Measurements from ENCODE around the gene EIF4E2. TPM values are rescaled to one million over a fixed set of nuclear protein-coding genes. Genes with fewer than 3 reads are reported as not detected.
"Not testable (repeated sequence)": the region's sequence is repeated elsewhere in the genome, so short reads cannot be mapped to it uniquely, and the experiment has no call there.

Gene EIF4E2
- total RNA-seq, 1 donor from 2014 or later, result 79.3 TPM

GRCh38 chr2:232521959-232522622 lies 28.4 kb upstream of the EIF4E2 start:
- intact Hi-C loops (cut with micrococcal nuclease), result loop anchor here (5.0 to 10.0 kb wide), 2 partner anchors 80 to 617 kb away; no protein-coding TSS in a partner anchor

- intact Hi-C loops (cut with micrococcal nuclease), result loop anchor here (5.0 to 10.0 kb wide), 2 partner anchors 81 to 618 kb away; no protein-coding TSS in a partner anchor
Observed at GRCh38 chr2:232522623-232523401, 27.7 kb upstream of the EIF4E2 start.

DNA sequence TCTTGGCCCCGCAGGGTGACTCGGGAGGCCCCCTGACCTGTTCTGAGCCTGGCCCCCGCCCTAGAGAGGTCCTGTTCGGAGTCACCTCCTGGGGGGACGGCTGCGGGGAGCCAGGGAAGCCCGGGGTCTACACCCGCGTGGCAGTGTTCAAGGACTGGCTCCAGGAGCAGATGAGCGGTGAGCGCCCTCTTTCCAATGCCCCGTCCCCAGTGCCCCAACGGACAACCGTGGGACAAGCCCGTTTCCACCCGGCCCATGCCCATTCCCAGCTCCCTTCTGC lies 27.1 kb upstream of the EIF4E2 start:
- intact Hi-C loops (cut with micrococcal nuclease), result loop anchor here (5.0 to 10.0 kb wide), 2 partner anchors 81 to 619 kb away; no protein-coding TSS in a partner anchor

DNA sequence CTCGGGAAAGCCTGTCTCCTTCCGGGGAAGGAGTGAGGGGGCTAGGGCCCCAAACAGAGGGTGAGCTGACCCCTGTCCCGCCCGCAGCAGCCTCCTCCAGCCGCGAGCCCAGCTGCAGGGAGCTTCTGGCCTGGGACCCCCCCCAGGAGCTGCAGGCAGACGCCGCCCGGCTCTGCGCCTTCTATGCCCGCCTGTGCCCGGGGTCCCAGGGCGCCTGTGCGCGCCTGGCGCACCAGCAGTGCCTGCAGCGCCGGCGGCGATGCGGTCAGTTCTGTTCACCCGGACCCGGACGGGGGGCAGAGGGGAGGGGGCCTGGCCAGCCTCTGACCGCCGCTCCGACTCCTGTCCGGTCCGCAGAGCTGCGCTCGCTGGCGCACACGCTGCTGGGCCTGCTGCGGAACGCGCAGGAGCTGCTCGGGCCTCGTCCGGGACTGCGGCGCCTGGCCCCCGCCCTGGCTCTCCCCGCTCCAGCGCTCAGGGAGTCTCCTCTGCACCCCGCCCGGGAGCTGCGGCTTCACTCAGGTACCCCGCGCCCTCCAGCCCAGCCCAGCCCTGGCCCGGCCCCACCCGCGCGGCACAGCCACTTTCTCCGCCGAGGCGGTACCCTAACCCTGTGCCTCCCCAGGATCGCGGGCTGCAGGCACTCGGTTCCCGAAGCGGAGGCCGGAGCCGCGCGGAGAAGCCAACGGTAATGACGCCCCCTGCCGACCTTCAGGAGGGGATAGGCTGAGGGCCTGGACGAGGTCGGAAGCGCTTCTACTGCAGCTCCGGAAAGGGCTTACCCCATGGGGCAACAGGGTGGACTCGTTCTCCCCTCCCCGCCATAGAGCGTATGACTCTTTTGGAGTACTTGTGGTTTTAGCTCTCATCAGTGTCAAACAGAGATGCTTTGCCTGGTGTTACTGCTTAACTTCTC lies 26.5 kb upstream of the EIF4E2 start:
- intact Hi-C loops (cut with micrococcal nuclease), result loop anchor here (5.0 to 10.0 kb wide), 2 partner anchors 82 to 619 kb away; no protein-coding TSS in a partner anchor

GRCh38 chr2:232524771-232525170 lies 25.7 kb upstream of the EIF4E2 start:
- intact Hi-C loops (cut with micrococcal nuclease), result loop anchor here (5.0 to 10.0 kb wide), 2 partner anchors 82 to 620 kb away; no protein-coding TSS in a partner anchor

DNA sequence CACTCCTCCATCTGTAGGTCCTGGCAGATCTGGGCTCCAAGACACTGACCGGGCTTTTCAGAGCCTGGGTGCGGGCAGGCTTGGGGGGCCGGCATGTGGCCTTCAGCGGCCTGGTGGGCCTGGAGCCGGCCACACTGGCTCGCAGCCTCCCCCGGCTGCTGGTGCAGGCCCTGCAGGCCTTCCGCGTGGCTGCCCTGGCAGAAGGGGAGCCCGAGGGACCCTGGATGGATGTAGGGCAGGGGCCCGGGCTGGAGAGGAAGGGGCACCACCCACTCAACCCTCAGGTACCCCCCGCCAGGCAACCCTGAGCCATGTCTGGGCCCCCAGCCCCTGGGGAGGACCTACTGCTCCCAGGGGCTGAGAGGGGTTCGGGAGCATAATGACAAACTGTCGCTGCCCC lies 25.3 kb upstream of the EIF4E2 start:
- intact Hi-C loops (cut with micrococcal nuclease), result loop anchor here (10.0 kb wide), 1 partner anchor 620 kb away; no protein-coding TSS in a partner anchor

- intact Hi-C loops (cut with micrococcal nuclease), result loop anchor here (10.0 kb wide), 1 partner anchor 621 kb away; no protein-coding TSS in a partner anchor
Observed at GRCh38 chr2:232525791-232526371, 24.6 kb upstream of the EIF4E2 start, which contains the start of gene CHRND. TSS of gene CHRND (plus strand) at chr2:232526160. CDS start at chr2:232526216, 56 bp downstream.

GRCh38 chr2:232526372-232526941 lies 24.0 kb upstream of the EIF4E2 start:
- intact Hi-C loops (cut with micrococcal nuclease), result loop anchor here (10.0 kb wide), 1 partner anchor 622 kb away; no protein-coding TSS in a partner anchor

DNA sequence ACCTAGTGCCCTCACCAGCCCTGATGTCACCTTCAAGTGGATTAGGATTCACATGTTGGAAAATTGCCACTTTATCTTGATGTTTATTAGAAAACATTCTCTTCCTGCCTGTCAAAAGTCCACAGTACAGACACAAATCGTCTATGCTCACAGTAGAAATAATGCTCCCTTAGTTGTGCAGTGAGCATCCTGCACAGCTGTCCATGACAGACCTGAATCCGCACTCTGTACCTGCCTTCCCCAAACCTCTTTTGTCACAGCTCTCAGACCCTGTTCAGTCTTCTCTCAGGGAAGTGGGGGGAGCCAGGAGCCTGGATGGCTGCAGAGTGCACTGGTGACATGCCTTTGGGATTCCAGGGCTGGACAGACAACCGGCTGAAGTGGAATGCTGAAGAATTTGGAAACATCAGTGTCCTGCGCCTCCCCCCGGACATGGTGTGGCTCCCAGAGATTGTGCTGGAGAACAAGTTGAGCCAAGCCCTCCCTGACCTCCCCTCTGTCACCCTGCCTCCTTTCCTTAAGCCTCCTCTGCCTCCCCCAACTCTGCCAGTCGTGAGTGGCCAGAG lies 22.5 kb upstream of the EIF4E2 start:
- intact Hi-C loops (cut with micrococcal nuclease), result loop anchor here (10.0 kb wide), 1 partner anchor 623 kb away; no protein-coding TSS in a partner anchor

- intact Hi-C loops (cut with micrococcal nuclease), result loop anchor here (10.0 kb wide), 1 partner anchor 624 kb away; no protein-coding TSS in a partner anchor
Observed at GRCh38 chr2:232528746-232529460, 21.6 kb upstream of the EIF4E2 start.

DNA sequence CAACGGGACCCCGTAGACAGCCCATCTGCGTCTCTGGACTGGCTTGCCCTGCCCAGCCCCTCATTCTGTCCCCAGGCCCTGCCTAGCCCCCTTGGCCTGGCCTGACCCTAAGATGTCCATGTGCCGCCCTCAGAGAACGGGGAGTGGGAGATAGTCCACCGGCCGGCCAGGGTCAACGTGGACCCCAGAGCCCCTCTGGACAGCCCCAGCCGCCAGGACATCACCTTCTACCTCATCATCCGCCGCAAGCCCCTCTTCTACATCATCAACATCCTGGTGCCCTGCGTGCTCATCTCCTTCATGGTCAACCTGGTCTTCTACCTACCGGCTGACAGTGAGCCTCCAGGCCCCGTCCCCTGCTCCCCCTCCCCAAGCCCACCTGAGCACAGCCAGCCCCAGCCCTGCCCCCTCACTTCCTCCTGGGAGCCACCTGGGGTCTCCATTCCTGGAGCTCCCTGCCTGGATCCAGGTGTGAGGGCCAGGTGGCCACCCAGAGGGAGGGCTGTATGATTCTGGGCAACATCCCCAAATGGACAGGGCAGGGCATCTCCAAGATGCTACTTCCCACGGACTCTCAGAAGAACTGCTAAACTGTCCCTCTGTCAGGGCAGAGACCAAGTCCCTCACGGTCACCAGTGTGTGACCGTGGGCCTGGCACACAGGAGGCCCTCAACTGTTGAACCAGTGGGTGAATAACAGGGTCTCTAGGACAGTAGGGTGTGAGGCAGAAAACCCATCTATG lies 20.5 kb upstream of the EIF4E2 start:
- intact Hi-C loops (cut with micrococcal nuclease), result loop anchor here (10.0 kb wide), 1 partner anchor 625 kb away; no protein-coding TSS in a partner anchor

GRCh38 chr2:232530626-232531260 lies 19.7 kb upstream of the EIF4E2 start:
- intact Hi-C loops (cut with micrococcal nuclease), result no loop called here

- intact Hi-C loops (cut with micrococcal nuclease), result no loop called here
Observed at GRCh38 chr2:232532419-232532818, 18.1 kb upstream of the EIF4E2 start.

DNA sequence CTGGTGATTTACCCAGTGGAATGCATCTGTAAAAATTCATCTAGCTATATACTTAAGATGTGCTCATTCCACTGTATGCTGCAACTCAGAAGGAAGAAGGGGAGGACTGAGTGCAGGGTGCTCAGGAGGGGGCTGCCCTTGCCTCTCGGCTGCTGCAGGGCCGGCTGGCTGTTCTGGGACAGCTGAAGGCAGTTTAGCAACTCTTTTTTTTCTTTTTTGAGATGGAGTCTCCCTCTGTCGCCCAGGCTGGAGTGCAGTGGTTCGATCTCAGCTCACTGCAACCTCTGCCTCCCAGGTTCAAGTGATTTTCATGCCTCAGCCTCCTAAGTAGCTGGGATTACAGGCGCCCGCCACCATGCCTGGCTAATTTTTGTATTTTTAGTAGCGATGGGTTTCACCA lies 17.7 kb upstream of the EIF4E2 start:
- intact Hi-C loops (cut with micrococcal nuclease), result not testable (repeated sequence)

GRCh38 chr2:232533944-232534710 lies 16.4 kb upstream of the EIF4E2 start:
- intact Hi-C loops (cut with micrococcal nuclease), result no loop called here

DNA sequence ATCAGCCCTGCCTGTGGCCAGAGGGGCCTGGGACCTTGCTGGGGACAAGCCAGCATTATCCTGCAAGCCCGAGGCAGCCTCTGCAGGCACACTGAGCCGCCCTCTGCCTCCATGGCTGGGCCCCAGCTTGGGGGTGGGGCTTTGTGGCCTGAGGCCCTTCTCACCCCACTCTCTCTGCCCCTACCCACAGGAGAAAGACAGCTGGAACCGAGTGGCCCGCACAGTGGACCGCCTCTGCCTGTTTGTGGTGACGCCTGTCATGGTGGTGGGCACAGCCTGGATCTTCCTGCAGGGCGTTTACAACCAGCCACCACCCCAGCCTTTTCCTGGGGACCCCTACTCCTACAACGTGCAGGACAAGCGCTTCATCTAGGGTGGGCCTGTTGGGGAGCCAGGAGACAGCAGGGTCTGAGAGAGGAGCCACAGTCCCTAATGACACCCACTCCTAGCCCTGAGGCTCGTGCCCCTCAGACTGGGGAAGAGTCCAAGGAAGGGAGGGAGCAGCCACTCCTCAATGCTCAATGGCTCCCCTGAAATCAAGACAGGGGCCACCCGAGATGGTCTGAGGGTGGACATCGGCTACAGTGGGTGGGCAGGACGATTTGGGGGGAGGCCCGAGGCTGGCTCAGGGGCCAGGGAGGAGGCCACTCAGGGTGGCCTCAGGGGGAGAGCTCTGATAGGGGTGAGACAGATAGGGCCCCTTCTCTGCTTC lies 15.4 kb upstream of the EIF4E2 start:
- intact Hi-C loops (cut with micrococcal nuclease), result no loop called here
